ENCODE measurements around the gene PDSS2. TPM values are rescaled to one million over a fixed set of nuclear protein-coding genes. Genes with fewer than 3 reads are reported as not detected.

PDSS2 gene
- total and polyA plus RNA-seq, 9 of the 15 experiments (the other 6 are each of a cell fraction or from before 2014, with no cell fraction given) = 5.8 to 21.1 (median 12.0) TPM

GRCh38 chr6:107355659-107356058 lies 103.7 kb downstream of the PDSS2 start (continued):
- TF ChIP-seq NELFE (IDR thresholded peaks at IDR 0.05; ENCODE audit: insufficient read depth, insufficient read length) = no peak
- no peak for TF ChIP-seq ZZZ3 (IDR thresholded peaks at IDR 0.05)
- TF ChIP-seq, protein P1, sequence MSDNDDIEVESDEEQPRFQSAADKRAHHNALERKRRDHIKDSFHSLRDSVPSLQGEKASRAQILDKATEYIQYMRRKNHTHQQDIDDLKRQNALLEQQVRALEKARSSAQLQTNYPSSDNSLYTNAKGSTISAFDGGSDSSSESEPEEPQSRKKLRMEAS (CRISPR knock-in tag; IDR thresholded peaks at IDR 0.05) = no peak
- no peak for TF ChIP-seq DNMT1 (IDR thresholded peaks at IDR 0.05)
- no peak for TF ChIP-seq ARNT (IDR thresholded peaks at IDR 0.05)
- TF ChIP-seq ZBTB5 (IDR thresholded peaks at IDR 0.05) = no peak
- no peak for TF ChIP-seq ZNF140 (CRISPR knock-in tag; IDR thresholded peaks at IDR 0.05)
- TF ChIP-seq ZNF707 (CRISPR knock-in tag; conservative IDR thresholded peaks at IDR 0.05) = no peak
- no peak for TF ChIP-seq SMARCB1 (IDR thresholded peaks at IDR 0.05; ENCODE audit: insufficient read length, low read depth)
- no peak for TF ChIP-seq HMG20A (CRISPR knock-in tag; conservative IDR thresholded peaks at IDR 0.05)
- no peak for TF ChIP-seq HES1 (IDR thresholded peaks at IDR 0.05; ENCODE audit: low read depth)
- TF ChIP-seq HOXB6 (CRISPR knock-in tag; IDR thresholded peaks at IDR 0.05; ENCODE audit: borderline replicate concordance) = no peak
- TF ChIP-seq FOXA3 (CRISPR knock-in tag; conservative IDR thresholded peaks at IDR 0.05 in 1 of 2, IDR thresholded peaks at IDR 0.05 in 1 of 2) = no peak
- TF ChIP-seq CBFB (CRISPR knock-in tag; IDR thresholded peaks at IDR 0.05) = no peak
- TF ChIP-seq, protein P2, sequence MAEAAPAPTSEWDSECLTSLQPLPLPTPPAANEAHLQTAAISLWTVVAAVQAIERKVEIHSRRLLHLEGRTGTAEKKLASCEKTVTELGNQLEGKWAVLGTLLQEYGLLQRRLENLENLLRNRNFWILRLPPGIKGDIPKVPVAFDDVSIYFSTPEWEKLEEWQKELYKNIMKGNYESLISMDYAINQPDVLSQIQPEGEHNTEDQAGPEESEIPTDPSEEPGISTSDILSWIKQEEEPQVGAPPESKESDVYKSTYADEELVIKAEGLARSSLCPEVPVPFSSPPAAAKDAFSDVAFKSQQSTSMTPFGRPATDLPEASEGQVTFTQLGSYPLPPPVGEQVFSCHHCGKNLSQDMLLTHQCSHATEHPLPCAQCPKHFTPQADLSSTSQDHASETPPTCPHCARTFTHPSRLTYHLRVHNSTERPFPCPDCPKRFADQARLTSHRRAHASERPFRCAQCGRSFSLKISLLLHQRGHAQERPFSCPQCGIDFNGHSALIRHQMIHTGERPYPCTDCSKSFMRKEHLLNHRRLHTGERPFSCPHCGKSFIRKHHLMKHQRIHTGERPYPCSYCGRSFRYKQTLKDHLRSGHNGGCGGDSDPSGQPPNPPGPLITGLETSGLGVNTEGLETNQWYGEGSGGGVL (CRISPR knock-in tag; IDR thresholded peaks at IDR 0.05) = no peak
